Measurements from ENCODE around the gene SMG6.

DNA sequence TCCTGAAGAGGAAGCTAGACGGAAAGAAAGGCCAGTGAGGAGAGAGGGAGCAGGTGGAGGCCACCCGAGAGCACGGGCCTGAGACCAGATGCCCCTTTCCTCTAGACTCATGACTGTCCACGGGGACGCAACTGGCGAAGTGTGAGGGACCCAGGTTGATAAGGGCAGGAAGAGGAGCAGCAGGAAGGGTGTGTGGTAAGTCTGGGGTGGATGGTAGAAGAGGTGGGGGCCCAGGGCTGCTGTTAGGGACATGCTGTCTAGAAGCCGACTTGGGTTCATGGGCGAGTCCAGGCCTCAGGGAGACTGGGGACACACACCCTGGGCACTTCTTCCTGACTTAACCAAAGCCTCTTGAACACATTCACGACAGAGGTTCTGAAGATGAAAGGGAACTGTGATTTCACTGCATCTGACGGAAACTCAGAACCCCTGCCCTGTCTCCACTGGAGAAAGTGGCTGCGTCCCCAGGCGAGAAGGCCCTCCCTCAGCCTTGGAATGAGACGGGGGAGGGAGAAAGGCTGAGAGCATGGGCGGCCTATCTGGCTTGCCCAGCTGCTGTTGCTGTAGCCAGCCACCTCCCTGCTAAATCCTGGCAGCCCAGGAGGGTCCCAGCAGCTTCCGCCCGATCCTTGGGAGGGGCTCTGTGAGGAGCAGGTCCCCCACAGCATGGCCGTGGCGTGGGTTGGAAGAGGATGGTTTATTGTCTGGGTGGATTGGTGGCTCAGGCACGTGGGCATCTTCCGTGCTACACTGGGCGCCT, 242.7 kb downstream of the SMG6 start:
- TF ChIP-seq CTCF (IDR thresholded peaks at IDR 0.05) (no peak), POLR2A (IDR thresholded peaks at IDR 0.05) (no peak), EP300 (IDR thresholded peaks at IDR 0.05) (no peak)

Data from upper lobe of left lung (tissue), 4 donors.